ENCODE results near the gene GOLIM4. TPM values are rescaled to one million over a fixed set of nuclear protein-coding genes. Genes with fewer than 3 reads are reported as not detected.

The GOLIM4 gene
- total RNA-seq, 1 experiment from 2014 or later = 24.6 TPM

DNA sequence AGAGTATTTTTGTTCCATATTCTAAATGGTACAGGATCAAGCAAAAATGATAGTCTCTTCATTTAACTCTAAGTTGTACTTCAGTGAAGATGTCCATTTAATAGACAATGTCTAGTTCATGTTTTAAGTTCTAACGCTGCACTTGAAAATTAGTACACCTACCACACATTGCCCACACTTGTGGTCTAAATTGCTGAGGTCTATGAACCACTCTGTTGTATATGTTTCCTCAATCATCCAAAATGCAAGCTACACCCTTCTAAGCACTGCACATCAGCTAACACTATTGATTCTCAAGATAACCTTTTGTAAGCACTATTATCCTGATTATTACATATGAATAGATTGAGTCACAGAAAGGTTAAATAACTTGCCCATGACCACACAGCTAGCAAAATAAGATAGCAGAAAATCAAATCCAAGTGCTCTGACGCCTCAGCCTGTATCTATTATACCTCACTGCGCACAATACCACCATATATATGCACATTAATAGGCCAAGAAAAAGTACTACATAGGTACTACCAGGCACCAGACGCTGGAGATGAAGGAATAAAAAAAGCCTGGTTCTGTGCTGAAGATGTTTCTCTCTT is 6.4 kb downstream of the GOLIM4 start:
- H3T11ph ChIP-seq (ENCODE audit: low read length) = no peak overlapping the region
- H2BK12ac ChIP-seq (ENCODE audit: insufficient read length, low read depth, low read length) = no peak overlapping the region
- H4K5ac ChIP-seq (ENCODE audit: insufficient read length, low read depth, low read length) = no peak overlapping the region
- no peak overlapping the region for H2BK20ac ChIP-seq (ENCODE audit: low read depth, low read length, poor library complexity, severe bottlenecking)
- H3K27me3 Mint-ChIP-seq (ENCODE audit: low read depth) = no peaks in the 10 kb centered on the region
- no peaks in the 10 kb centered on the region for H3K23me2 ChIP-seq (ENCODE audit: insufficient read length, low read depth, low read length, poor library complexity, severe bottlenecking)
- H3K9me3 Mint-ChIP-seq = no peaks in the 10 kb centered on the region
- no peak overlapping the region for H3K18ac ChIP-seq (ENCODE audit: insufficient read length, low read depth, low read length)
- no CpG with 5 or more reads among the region's 4 CpGs for WGBS (ENCODE audit: extremely low coverage, insufficient read length, low lambda C conversion rate)
- no peak overlapping the region for H2BK5ac ChIP-seq (ENCODE audit: insufficient read length, low read length)
- no peaks in the 10 kb centered on the region for H3K9me3 ChIP-seq (ENCODE audit: control insufficient read depth, low read depth, low read length)
- no peak overlapping the region for H2AFZ ChIP-seq (ENCODE audit: low read length)
- TF ChIP-seq CTCF (conservative IDR thresholded peaks at IDR 0.05) = no peak
- H3K4me1 ChIP-seq (ENCODE audit: insufficient read depth, low read length) = peaks cover 10% of the 10 kb centered on the region
- no peak overlapping the region for H4K8ac ChIP-seq (replicated peaks; ENCODE audit: insufficient read length, low read depth, low read length)
- no peaks in the 10 kb centered on the region for H4K20me1 ChIP-seq (ENCODE audit: control insufficient read depth, insufficient read depth, insufficient read length)
- no peak overlapping the region for H3K56ac ChIP-seq (ENCODE audit: insufficient read length, low read depth, low read length)
- no peaks in the 10 kb centered on the region for H3K27me3 ChIP-seq (ENCODE audit: insufficient read depth, low read length)
- no peaks in the 10 kb centered on the region for H3K36me3 Mint-ChIP-seq (ENCODE audit: insufficient read depth in 1 of 3, low read depth in 3 of 3)
- H3K79me1 ChIP-seq (ENCODE audit: insufficient read depth, low read depth, low read length, poor library complexity, severe bottlenecking) = no peaks in the 10 kb centered on the region
- H3K27ac ChIP-seq (ENCODE audit: insufficient read length, low read depth, low read length) = no peak overlapping the region
- no peak overlapping the region for H2BK15ac ChIP-seq (ENCODE audit: low read depth, low read length)
- H3K9ac ChIP-seq (ENCODE audit: extremely low read depth, insufficient read length, low read length) = no peak overlapping the region
- no peak overlapping the region for H2BK120ac ChIP-seq (ENCODE audit: low read depth, low read length, poor library complexity, severe bottlenecking)
- no peak overlapping the region for H2AK5ac ChIP-seq (ENCODE audit: insufficient read length, low read length)
- peaks cover 47 to 51% of the 10 kb centered on the region in 2 experiments for H3K4me1 Mint-ChIP-seq
- no peak overlapping the region; a peak in 1 of 7 replicates for H3K27ac Mint-ChIP-seq
- H3K4ac ChIP-seq (ENCODE audit: low read depth, low read length) = no peak overlapping the region
- H3K23ac ChIP-seq (ENCODE audit: insufficient read length, low read depth, low read length) = no peak overlapping the region
- no peak overlapping the region for H3K4me2 ChIP-seq (ENCODE audit: insufficient read depth, insufficient read length, low read length)
- H3K79me2 ChIP-seq (ENCODE audit: insufficient read depth, low read length) = peaks cover 10% of the 10 kb centered on the region; the same call in 1 of the 2 replicates
- DNase-seq = no peak
- no peak overlapping the region for H3K14ac ChIP-seq (ENCODE audit: insufficient read depth, low read length)
- no peak overlapping the region for H3K4me3 Mint-ChIP-seq
- no peak overlapping the region for H4K91ac ChIP-seq (ENCODE audit: insufficient read length, low read depth, low read length)
